ENCODE measurements around the gene KIRREL3.

GRCh38 chr11:126640186-126640585 is 360.4 kb downstream of the KIRREL3 start:
- TF ChIP-seq, protein P1, sequence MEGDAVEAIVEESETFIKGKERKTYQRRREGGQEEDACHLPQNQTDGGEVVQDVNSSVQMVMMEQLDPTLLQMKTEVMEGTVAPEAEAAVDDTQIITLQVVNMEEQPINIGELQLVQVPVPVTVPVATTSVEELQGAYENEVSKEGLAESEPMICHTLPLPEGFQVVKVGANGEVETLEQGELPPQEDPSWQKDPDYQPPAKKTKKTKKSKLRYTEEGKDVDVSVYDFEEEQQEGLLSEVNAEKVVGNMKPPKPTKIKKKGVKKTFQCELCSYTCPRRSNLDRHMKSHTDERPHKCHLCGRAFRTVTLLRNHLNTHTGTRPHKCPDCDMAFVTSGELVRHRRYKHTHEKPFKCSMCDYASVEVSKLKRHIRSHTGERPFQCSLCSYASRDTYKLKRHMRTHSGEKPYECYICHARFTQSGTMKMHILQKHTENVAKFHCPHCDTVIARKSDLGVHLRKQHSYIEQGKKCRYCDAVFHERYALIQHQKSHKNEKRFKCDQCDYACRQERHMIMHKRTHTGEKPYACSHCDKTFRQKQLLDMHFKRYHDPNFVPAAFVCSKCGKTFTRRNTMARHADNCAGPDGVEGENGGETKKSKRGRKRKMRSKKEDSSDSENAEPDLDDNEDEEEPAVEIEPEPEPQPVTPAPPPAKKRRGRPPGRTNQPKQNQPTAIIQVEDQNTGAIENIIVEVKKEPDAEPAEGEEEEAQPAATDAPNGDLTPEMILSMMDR (IDR thresholded peaks at IDR 0.05; ENCODE audit: insufficient read depth, low read length) = no peak
- no peak for TF ChIP-seq POLR2AphosphoS5 (IDR thresholded peaks at IDR 0.05; ENCODE audit: low read depth)

Data from HL-60 (cell line).